Measurements from ENCODE around the gene PACRG.
"Not testable (repeated sequence)": the region's sequence is repeated elsewhere in the genome, so short reads cannot be mapped to it uniquely, and the experiment has no call there.

PACRG gene

DNA sequence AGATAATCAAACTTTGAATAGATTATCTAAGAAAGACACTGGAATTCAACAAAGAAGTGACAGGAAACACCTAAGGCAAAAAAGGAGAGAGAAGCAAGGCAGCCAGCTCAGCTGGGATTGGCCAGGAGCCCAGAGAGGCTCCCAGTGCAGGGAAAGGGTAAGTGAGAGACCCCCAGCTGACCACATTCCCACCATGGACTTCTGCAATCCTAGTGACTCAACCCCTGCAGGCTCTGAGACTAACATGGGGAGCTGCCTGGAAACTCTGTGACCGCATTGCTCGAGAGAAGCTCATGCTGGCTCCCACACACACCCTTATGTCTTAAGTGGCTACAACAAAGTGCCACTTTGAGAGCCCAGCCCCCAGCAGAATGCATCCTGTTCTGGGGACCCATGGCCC, 215.1 kb downstream of the PACRG start:
- no peak for DNase-seq (ENCODE audit: low read depth)

DNA sequence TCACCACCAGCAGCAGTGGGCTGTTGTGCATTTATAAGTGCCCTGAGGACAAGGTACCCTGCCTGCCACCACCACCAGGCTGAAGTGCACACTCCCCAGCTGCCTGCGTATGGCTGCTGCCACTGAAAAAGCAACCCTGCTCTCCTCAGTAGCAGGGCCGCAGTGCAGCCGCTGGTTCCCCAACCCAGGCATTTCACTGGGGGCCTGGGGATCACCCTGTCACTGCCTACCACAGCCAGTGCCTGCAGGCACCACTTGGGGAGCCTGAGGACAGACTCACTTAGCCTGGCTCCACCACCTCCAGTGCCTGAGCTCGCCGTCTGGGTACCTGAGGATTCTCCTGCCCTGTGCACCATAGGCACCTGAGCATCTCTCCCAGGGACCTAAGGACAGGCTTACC, 215.6 kb downstream of the PACRG start:
- no peak for DNase-seq (ENCODE audit: low read depth)

DNA sequence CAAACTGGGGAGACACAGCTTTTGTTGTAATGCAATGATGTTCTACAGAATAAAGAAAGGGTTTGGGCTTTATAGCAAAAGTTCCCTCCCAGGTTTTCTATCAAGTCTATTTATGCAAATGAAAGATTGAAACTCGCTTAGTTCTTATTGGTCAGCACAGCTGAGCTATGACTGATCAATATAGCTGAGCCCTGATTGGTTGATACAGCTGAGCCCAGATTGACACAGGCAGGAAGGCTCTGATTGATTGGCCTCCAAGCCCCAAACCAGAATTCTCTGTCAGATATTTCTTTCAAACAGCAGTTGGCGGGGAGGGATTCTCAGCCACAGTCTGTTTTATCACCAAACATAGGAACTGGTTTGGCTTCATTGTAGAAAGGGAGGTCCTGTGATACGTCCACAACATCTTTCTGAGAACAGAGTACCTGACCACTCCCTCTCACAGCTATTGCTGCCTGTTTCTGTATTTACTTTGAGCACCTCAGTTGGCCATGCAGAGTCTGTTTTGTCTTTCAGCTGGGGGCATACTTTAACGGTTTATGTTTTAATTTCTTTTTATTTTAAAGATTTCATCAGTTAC, 223.5 kb downstream of the PACRG start:
- DNase-seq (ENCODE audit: low read depth): no peak

DNA sequence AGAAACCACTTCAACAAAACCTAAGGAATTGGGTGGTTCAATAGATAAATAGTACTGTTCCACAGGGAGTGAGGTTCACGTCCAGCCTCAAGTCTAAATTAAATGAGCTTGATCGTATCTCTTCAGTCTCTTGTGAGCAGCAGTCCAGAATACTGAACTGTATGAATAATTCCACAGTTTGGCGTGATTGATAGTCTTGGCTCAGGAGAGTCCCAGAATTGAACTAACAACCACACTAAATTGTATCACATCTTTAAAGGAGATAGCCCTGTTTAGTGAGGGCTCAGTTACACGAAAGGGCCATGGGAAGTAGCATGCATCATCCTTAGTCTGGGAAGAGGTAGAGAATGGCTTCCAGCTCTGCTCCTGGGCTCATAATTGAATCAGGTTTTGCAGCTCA, 224.6 kb downstream of the PACRG start:
- no peak for DNase-seq (ENCODE audit: low read depth)

DNA sequence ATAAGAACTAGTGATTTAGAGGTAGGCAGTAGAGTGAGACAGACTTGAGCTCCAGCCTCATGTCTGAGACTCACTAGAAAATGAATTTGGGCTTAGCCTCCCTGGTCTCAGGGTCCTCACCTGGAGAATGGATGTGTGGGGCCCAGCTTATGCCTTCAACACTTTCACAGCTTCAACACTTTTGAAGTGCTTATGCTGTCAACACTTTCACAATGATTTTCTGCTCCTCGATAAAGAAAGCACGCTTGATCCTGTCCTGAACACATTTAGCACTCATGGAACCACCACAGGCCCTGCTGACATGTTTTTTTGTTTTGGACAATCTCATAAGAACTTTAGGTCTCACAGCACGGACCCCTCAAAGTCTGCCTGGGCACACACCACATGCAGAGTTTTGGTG, 229.3 kb downstream of the PACRG start:
- no peak for DNase-seq (ENCODE audit: low read depth)

DNA sequence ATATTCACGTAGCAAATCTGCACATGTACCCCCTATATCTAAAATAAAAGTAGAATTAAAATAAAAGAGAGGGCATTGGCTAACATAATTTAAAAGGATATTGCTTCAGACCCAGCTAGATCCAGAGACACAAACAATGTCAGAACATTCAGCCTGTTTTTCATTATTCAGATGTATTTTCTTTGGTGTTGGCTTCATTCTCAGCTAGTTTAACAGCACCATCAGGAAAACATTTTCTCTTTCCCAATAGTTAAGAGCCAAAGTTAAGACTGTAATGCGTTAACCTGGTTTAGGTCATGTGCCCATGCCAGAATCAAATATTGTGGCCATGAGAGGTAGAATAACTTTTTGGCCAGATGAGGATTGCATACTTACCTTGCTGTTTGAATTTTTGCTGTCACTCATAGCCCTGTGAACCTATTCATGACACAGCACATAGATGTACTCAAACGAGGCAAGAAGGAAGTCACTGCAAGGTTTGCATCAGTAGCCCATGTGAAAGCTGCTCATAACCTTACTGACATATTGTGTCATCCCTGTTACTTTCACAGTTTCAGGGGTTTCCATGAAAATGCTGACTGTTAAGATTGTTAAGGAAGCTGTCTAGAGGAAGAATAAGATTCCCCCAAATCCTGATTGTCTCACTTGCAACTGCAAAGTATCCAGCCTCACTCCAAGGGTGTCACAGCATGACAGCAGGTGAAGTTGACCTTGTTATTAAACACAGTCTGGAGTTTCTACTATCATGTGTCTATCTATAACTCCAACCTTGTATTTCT, 233.1 kb downstream of the PACRG start:
- no peak for DNase-seq (ENCODE audit: low read depth)

DNA sequence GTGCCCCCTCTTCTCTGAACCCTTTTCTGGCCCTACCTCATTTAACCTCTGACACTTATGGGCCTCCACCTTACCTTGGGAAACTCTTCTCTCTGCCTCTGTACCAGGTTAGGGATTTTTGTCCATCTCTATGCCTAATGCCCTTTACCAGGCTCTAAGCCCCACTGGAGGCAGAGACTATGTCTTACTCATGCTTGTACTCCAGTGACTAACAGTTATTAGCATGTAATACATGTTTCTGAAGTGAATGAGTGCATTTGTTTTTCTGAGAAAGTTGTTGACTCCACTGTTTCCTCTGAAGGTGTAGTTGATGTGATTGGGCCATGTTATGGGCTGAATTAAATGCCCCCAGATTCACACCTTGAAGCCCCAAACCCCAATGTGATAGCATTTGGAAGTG, 234.3 kb downstream of the PACRG start:
- DNase-seq (ENCODE audit: low read depth): no peak

DNA sequence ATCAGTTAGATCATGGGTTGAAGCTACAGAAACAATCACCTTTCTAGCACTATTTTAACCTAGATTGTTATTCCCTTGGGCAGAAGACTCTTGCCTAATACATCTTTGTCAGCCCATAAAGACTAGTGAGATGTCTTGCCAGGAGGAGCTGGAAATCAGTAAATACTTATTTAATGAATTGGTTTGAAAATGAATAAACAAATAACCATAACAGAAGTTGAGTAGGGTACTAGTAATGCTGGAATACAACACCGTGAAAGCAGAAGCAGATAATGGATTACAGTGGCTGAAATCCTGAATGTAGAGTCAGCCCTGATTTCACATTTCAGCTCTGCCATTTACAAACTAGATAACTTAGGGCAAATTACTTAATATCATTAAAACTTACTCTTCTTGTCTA, 236.1 kb downstream of the PACRG start:
- DNase-seq (ENCODE audit: low read depth): no peak

DNA sequence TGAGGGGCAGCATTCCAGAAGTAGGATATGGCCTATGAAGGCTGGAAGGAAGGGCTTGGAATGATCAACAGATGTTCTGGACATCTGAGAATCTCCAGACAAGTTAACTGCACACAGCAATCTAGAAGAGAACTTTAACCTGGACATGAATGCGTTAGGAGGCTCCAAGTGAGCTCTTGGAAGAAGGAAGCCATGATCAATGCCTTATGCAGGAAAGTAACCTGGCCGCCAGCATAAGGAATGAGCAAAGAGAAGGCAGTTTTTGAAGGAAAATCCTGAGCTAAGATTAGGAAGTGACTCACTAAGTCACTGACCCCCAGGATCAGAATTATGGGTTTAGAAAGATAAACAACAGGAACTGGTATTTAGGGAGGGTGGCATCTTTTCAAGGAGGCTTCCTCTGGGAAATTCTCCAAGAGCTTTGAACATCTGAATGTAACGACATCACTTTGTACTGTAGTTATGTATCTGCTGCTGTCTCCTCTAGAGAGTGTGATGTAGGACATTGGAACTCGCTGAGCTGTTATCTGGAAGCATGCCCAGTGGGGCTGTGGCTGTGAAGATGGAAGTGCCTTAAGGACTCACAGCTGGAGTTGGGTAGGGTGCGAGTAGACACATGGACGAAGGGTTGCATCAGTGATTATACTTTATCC, 236.8 kb downstream of the PACRG start:
- DNase-seq (ENCODE audit: low read depth): no peak

DNA sequence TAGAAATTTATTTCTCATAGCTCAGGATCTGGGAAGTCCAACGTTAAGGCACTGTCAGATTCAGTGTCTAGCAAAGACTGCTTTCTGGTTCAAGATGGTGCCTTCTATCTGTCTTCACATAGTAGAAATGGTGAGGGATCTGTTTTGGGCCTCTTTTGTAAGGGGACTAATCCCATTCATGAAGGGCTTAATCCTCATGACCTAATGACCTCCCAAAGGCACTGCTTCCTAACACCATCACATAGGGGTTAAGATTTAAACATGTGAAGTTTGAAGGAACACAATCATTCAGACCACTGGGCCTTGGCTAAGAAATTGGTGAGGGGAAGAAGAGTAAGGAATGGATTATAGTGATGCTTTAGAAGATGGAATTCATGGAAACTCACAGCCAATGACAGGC, 237.6 kb downstream of the PACRG start:
- no peak for DNase-seq (ENCODE audit: low read depth)

DNA sequence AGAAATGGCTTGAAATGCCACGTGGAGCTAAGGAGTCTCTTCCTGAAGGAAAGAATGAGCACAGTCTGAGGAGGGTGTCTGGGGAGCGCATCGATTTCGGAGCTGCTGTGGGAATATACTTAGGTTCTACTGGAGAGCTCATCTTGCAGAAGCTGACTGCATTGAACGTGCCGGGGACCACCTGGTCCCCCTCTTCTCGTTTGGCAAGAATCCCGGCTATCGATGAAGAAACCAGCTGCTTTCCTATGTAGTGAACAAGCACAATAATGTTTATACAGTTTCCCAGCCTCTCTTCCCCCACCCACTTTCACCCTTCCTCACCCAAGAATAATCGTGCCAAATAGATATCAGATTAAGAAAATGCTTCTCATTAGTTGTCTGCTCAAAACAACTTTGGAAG, 242.5 kb downstream of the PACRG start:
- DNase-seq (ENCODE audit: low read depth): no peak

DNA sequence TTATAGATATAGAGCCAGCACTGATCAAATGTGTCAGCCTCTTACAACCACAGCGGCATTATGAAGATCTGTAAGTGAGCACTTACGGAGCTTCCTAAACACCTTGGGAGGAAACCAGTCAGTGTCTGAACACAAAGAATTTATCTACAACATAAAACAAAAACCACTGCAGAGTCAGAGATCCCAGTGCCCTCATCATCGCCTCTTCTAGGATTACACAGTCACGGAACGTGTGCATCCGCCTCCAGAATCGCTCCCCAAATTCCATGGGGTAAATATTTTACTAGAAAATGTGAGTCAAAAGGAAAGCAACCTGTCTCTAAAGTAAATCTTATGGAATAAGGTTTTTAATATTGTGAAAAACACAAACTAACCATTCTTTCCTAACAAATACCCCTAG, 243.6 kb downstream of the PACRG start:
- no peak for DNase-seq (ENCODE audit: low read depth)

DNA sequence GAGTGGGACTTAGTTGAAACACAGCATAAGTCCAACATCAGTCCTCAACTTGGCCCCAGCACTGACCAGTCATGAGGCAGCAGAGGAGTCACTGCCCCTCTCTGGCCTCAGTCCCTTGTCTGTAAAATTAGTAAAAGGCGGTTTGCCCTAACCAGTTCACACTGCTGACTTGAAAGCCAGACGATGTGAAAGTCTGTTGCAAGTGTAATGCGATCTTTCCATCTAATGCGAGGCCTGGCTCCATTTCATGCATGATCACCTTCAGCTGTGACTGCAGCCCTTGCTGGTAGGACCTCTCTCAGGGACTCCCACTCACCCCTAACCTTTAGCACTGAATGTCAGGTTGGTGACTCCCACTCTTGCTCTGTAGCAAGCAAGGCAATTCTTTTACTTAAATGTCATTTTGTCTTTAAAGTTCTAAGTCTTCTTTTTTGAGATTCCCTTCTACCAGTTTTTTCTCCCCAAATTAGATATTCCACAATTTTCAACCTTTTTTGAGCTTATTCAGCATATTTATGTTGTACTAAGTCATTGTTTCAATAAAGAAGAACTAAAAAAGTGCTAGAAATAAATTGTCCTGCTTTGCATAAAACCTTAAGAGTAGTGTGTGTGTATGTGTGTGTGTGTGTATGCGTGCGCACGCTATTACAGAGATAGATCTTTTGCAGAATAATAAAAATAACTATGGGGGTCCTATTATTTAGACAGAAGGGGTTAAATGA, 245.5 kb downstream of the PACRG start:
- DNase-seq (ENCODE audit: low read depth): no peak

DNA sequence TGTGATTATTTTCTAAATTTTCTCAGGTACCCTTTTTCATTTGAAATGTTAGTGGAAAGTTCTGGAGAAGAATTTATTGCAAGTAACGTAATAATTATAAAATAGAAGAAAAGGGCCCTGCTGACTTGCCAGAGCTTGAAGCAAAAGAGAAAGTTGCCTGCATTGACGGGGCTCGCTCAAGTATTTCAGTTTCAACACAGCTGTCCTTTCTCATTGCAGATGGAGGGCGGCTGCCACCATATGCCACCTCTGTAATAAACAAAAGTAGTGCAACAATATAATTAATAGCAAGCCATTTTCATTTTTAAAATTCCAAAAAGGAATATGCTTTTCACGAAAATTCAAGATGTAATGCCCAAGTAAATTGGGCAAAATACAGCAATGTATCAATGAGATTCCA, 246.2 kb downstream of the PACRG start:
- DNase-seq (ENCODE audit: low read depth): no peak

DNA sequence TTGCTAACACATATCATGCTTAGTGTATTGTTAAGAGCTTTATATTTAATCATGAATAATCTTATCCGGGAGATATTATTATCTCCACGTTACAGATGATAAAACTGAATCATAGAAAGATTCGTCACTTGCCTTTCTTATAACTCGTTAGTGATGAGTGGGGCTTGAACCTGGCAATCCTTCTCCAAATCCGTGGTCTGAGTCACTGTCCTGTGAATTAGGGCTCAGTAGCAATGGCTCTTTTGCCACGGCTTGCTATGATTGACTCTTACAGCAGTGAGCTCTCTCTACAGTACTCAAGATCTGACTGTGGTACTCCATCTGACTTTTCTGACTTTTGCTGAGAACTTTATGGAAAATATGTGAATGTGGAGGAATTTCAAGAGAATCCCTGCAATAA, 246.9 kb downstream of the PACRG start:
- no peak for DNase-seq (ENCODE audit: low read depth)

DNA sequence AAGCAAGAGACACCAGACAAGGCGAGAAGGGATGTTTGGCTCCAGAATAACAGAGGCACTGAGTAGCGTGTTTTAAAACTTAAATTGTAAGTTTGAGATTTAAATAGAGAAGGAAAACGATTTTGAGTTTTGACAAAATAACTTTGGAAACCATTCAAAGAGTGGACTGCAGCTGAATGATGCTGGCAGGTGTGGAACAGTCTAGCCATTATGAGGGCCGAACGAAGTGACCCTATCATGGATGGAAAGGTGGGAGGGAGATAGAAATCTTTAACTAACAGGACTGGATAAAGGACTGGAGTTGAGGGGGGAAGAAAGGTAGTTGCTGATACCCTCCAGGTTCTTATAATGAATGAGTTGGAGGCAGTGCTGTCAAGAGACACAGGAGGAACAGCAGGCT, 248.4 kb downstream of the PACRG start:
- DNase-seq (ENCODE audit: low read depth): no peak

DNA sequence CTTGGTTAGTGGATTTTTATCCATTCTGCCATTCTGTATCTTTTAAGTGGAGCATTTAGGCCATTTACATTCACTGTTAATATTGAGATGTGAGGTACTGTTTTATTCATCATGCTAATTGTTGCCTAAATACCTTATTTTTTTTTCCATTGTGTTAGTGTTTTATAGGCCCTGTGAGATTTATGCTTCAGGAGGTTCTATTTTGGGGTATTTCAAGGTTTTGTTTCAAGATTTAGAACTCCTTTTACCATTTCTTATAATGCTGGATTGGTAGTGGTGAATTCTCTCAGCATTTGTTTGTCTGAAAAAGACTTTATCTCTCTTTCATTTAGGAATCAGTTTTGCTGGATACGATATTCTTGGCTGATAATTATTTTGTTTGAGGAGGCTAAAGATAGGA, 255.5 kb downstream of the PACRG start:
- DNase-seq (ENCODE audit: low read depth): not testable (repeated sequence)

DNA sequence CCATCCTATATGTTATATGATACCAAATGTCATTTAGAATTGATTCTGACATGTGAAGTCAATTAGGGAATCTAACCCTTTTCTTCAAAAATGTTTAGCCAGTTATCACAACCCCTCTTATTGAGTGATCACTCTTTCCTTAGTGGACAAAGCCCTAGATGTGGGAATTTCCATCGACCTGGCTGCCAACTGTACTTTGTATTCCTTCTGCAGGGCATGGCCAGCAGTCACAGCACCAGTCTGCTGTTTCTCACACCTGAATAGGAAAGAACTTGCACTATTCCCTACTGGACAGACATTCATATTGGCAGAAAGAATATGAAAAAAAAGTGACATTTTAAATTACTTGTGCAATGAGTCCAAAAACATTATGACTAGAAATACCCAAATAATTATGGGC, 271.0 kb downstream of the PACRG start:
- DNase-seq (ENCODE audit: low read depth): no peak

DNA sequence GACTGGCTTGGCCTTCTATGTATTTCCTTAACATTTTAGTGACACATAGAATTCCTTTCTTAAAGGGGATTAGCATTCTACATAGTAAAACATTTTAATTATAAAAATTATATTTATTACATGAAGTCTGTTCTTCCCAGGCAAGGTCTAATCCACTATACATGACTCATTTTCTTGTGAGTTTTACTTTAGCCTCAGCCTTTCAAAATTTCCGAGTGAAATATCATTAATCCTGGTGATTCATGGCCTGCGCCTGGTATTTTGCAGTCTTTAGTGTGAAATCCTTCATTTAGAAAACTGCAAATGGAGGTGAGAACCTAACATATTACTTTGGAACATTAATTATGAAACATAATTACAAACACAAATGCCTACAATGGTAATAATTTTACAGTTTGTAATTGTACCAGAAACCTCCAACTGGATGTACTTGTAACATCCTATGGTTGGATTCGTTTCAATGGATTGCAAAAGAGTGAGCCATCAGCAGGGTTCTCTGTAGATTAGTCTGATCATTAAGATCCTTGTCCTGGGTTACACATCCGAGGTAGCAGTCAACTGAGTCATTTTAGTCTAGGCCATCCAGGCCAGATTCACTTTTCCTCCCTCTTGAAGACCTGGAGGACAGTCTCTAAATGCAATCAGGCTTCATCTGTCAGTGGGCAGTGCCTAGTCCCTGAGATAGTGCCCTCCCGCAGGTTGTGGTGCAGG, 272.0 kb downstream of the PACRG start:
- DNase-seq (ENCODE audit: low read depth): no peak

DNA sequence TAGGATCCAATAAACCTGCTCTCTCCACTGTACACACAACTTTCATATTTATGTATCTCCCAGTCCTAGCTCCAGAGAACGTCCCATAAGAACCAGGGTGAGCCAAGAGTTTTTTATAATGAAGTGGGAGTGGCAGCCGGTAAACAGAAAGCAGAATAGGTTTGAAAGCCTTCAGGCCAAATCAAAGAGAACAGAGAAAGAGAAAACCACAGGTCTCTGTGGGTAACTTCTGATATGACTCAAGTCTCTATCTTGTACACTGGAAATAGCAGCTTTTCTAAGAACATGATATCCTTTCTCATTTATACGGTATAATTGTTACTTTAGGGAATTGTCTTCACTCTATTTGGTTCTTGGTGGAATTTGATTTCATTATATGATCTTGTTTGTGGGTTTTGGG, 273.6 kb downstream of the PACRG start:
- no peak for DNase-seq (ENCODE audit: low read depth)

DNA sequence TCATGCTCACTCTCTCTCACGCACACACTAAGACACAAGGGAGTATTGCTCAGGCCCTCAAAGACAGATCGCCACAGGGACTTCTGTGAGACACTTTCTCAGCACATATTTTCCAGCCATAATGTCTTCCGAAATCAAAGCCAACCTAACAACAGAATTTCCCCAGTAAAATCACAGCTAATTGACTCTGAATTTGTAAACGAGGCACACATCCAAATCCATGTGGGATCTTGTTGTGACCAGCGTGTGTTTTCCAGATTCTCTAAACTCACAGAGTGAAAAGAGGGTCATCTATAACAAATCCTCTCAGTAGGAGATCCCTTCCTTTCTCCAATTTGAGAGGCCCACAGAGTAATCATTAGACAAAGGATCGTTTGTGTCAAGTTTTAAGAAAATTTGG, 280.4 kb downstream of the PACRG start:
- DNase-seq (ENCODE audit: low read depth): no peak

DNA sequence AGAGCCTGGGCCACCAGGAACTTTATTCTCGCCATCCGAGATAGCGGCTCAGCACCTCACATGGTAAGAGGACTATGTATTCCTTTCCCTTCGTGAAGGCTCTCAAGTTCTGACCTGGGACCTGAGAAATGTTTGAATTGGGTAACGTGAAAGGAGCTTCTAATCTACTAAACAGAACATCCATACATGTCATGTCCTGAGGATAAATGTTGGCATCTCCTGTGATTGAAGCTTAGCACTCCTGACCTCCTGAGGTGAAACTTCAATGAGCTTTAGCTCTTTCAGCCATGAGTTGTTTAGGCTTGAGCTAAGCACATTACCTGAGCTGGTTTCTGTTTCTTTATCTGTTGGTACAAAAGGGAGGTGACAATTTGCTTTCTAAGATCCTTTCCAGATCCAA, 280.9 kb downstream of the PACRG start:
- no peak for DNase-seq (ENCODE audit: low read depth)

Measured in activated T-cell treated with anti-CD3 and anti-CD28 coated beads for 1 hour (primary cell).